GM18861 (cell line): ENCODE measurements around the gene CCNC.
A peak's percentile ranks its signal among the peaks of the same experiment; 100 is the strongest.
"Not testable (repeated sequence)": the region's sequence is repeated elsewhere in the genome, so short reads cannot be mapped to it uniquely, and the experiment has no call there.

Source experiments
- ATAC-seq: cut with Tn5 transposase; IDR thresholded peaks from one replicate; pipeline ENCODE4 v1.9.1; 2021; ENCODE audit not compliant: unreplicated experiment

CCNC gene

GRCh38 chr6:99603421-99604165 is 35.1 kb upstream of the CCNC start:
- ATAC-seq, result peak; percentile 46

DNA sequence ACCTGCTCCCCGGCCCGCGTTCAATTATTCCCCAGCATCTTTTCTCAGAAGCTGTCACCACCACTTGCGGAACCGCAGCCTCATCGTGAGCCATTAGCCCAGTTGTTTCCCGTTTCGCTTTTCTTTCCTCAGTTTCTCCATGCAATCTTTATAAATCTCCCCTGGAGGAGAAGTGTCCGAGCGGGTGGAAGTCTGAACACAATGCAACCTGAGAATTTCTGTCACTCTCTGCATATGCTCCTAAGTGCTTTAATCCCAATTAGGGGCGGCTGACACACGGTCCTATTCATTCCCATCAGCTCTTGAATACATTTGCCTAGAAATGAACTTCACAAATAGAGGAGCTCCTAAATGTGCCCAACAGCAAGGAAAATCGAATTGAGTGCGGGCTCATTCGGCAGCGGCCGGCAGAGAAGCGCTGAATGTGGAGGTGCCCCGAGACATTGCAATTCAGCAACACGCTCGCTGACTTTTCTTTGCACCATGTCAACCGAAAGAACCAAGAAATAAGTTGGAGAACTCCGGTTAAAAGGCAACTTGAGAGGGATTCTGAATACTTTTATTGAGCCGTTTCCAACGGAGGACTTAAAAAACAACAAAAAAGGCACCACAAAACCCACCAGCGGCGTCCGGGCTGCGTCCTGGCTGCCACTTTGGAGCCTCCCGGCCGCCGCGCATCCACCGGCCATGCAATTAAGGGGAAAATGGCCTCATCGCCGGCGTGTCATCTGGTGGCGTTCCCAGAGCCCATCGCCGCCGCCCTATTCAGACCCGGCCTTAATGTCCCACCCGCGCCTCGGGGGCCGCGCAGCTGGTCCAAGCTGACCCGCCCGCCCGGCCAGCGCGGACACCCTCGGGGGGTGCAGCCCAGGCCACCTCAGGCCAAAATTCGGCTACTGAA is 34.3 kb upstream of the CCNC start:
- no peak for ATAC-seq

DNA sequence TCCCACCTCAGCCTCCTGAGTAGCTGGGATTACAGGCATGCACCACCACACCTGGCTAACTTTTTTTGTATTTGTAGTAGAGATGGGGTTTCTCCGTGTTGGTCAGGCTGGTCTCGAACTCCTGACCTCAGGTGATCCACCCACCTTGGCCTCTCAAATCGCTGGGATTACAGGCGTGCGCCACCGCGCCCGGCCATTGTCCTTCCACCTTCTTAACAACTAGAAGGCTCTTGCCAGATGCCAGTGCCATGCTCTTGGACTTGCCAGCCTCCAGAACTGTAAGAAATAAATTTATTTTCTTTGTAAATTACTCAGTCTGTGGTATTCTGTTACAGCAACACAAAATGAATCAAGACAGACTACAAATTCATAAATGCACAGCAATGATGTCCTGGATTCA is 26.2 kb upstream of the CCNC start:
- ATAC-seq, result not testable (repeated sequence)

GRCh38 chr6:99592900-99593299 is 24.4 kb upstream of the CCNC start:
- no peak for ATAC-seq

- ATAC-seq, result no peak
Measured at GRCh38 chr6:99591673-99592364, 23.4 kb upstream of the CCNC start.

- ATAC-seq, result no peak
Measured at GRCh38 chr6:99590728-99591672, 22.5 kb upstream of the CCNC start.

DNA sequence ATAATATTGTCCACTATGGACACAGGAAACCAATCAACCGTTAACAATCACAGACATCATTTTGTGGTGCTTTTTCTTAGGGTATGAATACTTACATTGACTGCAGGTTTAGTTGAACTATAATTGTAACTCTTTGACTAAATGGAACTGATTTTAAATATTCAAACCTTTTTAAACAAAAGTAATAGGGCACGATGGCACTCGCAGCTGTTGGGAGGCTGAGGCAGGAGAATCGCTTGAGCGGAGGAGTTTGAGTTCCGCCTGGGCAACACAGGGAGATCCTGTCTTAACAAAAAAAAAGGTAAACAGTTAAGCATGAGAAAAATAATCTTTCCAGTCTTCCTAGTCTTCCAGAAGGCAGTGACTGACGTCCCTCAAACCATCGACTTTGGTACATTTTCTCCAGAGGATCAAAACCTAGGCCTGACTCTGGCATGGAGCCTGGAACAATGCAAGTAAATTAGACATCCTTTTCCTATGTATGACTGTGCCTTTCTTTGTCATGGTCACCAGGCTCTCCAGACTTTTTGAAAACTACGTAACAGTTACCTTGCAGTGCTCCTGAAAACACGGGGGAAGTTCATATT is 21.5 kb upstream of the CCNC start:
- ATAC-seq, result no peak

GRCh38 chr6:99589290-99589672 is 20.8 kb upstream of the CCNC start:
- ATAC-seq, result no peak

GRCh38 chr6:99588618-99589289 is 20.3 kb upstream of the CCNC start:
- peak; percentile 95 for ATAC-seq

DNA sequence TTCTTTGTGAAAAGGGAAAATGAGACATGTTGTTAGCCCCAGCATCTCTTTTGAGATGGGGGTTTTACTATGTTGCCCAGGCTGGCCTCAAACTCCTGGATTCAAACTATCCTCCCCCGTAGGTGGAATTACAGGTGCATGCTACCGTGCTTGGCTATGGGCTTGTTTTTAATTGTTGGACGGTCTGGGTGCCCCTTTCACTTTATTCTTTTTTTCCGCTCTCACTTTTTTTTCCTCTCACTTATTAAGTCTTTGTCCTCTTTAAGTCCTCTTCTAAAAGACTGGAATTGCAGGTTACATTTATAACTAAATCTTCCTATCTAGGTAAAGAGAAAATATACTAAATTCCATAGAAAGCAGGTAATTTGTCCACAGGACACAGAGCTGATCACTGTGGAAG is 19.3 kb upstream of the CCNC start:
- ATAC-seq, result no peak

GRCh38 chr6:99579781-99580180 is 11.3 kb upstream of the CCNC start:
- ATAC-seq, result no peak

DNA sequence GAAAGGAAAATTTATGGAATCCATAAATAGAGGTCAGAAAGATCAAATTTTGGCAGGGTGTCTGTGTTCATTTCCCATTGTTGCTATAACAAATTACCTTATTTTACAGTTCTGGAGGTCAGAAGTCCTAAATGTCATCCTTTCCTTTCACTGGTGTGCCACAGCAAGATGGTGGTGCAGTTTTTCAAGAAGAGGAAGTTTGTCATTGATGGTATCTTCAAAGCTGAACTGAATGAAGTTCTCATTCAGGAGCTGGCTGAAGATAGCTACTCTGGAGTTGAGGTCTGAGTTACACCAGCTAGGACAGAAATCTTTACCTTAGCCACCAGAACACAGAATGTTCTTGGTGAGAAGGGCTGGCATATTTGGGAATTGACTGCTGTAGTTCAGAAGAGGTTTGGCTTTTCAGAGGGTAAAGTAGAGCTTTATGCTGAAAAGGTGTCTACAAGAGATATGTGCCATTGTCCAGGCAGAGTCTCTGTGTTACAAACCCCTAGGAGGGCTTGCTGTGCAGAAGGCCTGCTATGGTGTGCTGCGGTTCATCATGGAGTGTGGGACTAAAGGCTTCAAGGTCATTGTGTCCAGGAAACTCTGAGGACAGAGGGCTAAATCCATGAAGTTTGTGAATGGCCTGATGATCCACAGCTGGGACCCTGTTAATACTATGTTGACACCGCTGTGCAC is 7.2 kb upstream of the CCNC start:
- no peak for ATAC-seq

DNA sequence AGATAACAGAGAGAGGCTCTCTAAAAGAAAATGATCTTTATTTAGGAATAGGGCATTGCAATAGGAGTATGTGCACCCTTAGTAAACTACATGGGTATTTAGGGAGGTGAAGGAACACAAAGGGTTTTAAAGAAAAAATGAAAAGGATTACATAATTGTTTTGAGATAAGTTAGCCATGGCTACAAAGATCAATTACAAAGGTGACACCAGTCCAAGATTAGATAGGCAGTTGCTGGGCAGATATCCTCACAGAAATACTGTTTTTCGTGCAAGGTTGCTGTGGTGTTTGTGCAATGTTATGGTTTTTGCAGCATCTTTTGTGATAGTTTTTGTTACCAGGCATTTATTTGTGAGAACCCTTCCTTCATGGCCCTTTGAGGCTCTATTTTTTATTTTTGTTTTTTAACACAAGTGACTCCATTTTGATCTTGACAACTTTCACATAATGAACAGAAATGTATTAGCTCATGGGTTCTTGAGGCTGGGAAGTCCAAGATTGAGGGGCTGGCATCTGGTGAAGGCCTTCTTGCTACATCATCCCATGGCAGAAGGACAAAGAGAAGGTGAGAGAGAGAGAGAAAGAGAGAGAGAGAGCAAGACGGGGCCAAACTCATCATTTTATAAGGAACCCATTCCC is 5.6 kb upstream of the CCNC start:
- ATAC-seq, result no peak

GRCh38 chr6:99563056-99563723 is 5.3 kb downstream of the CCNC start:
- no peak for ATAC-seq

- no peak for ATAC-seq
Measured at GRCh38 chr6:99560668-99561067, 7.8 kb downstream of the CCNC start.

GRCh38 chr6:99559057-99559456 is 9.4 kb downstream of the CCNC start:
- ATAC-seq, result no peak

DNA sequence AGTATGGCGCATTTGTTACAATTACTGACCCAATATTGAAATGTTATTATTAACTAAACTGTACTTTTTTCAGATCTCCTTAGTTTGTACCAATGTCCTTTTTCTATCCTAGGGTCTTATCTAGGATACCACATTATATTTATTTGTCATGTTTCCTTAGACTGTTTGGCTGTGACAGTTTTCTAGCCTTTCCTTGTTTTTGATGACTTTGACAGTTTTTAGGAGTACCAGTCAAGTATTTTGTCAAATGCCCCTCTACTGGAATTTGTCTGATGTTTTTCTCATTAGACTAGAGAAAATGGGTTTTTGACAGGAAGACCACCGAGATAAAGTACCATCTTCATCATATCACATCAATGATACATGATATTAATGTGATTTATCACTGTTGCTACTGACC is 14.6 kb downstream of the CCNC start:
- ATAC-seq, result no peak
